ENCODE data around the gene PPEF2.

Gene PPEF2

GRCh38 chr4:75841641-75842520 lies 60.4 kb downstream of the PPEF2 start:
- TF ChIP-seq CTCF (conservative IDR thresholded peaks at IDR 0.05; ENCODE audit: low read depth, low read length): no peak
- peak; percentile 44 for DNase-seq (ENCODE audit: low read depth)
- no peak overlapping the region for H3K4me3 ChIP-seq (ENCODE audit: low read depth, low read length)

GRCh38 chr4:75834772-75835154 lies 67.5 kb downstream of the PPEF2 start:
- H3K4me3 ChIP-seq (ENCODE audit: low read depth, low read length): no peak overlapping the region
- no peak for DNase-seq (ENCODE audit: low read depth)
- no peak for TF ChIP-seq CTCF (conservative IDR thresholded peaks at IDR 0.05; ENCODE audit: low read depth, low read length)

DNA sequence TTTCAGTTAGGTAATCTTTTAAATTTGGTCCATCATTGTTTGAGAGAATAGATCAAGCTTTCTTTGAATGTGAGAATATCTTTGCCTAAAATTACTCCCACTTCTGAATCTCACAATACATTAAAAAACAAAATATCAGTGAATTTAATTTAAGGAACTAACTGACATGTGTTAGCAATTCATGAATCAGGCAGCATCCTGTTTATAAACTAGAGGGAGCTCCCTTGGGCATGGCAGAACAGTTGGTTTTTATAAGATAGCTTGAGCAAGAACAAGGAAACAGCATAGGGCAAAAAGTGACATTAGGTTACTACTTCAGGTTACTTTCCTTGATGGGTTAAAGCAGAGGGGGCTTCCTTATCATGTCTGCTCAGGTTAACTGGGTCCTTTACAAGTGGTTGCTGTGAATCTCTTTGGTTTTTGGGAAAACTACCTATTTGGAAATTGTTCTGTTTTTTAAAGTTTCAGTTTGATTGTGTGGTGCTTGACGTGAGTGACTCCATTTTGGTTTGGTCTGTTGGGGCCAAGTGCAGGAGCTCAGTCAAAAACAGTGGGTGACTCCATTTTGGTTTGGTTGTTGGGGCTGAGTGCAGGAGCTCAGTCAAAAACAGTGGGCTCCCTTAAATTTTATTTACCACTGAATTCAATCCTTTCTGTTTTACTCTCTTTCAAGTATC lies 68.0 kb downstream of the PPEF2 start:
- H3K4me3 ChIP-seq (ENCODE audit: low read depth, low read length): no peak overlapping the region
- TF ChIP-seq CTCF (conservative IDR thresholded peaks at IDR 0.05; ENCODE audit: low read depth, low read length): no peak
- DNase-seq (ENCODE audit: low read depth): no peak

DNA sequence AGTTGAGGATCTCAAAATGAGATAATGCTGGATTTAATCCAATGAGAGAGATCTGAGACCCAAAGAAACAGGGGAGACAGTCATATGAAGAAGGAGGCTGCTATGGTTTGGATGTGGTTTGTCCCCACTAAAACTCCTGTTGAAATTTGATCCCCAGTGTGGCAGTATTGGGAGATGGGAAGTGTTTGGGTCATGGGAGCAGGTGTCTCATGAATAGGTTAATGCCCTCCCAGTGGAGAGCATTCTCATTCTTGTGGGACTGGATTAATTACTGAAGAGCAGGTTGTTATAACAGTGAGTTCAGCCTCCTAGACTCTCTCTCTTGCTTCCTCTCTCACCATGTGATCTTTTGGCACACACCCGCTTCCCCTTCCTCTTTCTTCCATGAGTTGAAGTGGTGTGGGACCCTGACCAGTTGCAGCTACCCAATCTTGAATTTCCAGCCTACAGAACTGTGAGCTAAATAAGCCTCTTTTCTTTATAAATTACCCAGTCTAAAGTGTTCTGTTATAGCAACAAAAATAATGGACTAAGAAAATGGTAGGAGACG lies 70.3 kb downstream of the PPEF2 start:
- H3K4me3 ChIP-seq (ENCODE audit: low read depth, low read length): no peak overlapping the region
- TF ChIP-seq CTCF (conservative IDR thresholded peaks at IDR 0.05; ENCODE audit: low read depth, low read length): no peak
- no peak for DNase-seq (ENCODE audit: low read depth)

DNA sequence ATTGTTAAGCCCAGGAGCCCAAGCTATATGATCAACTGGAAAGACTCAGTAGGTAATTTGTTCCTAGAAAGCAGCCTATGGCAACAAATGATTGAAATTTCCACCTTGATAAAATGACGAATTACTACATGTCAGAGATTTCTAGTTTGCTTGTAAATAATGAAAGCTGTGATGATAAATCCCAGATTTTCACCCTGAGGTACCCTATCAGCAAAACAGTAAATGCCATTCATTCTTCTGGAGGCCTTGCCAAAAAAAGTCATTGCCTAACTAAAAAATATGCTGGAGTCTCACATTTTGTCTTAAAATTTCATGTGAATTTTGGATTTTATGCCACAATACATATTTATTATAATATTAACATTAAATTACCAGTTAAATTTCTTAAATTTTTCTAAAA lies 71.3 kb downstream of the PPEF2 start:
- no peak overlapping the region for H3K4me3 ChIP-seq (ENCODE audit: low read depth, low read length)
- peak; percentile 39 for DNase-seq (ENCODE audit: low read depth)
- TF ChIP-seq CTCF (conservative IDR thresholded peaks at IDR 0.05; ENCODE audit: low read depth, low read length): no peak

GRCh38 chr4:75823812-75824211 lies 78.4 kb downstream of the PPEF2 start:
- no peak for DNase-seq (ENCODE audit: low read depth)
- no peak for TF ChIP-seq CTCF (conservative IDR thresholded peaks at IDR 0.05; ENCODE audit: low read depth, low read length)
- H3K4me3 ChIP-seq (ENCODE audit: low read depth, low read length): no peak overlapping the region
